ENCODE measurements around the gene MMP12.
"Not testable (repeated sequence)": the region's sequence is repeated elsewhere in the genome, so short reads cannot be mapped to it uniquely, and the experiment has no call there.

Gene MMP12

GRCh38 chr11:102874852-102875251 is at the start of gene MMP12:
Gene MMP12 (minus strand): TSS chr11:102874982. CDS start chr11:102874937, 45 bp downstream.
- no peak for DNase-seq

- DNase-seq, result no peak
Observed at GRCh38 chr11:102921587-102922220, 46.9 kb upstream of the MMP12 start.

GRCh38 chr11:102920118-102920684 is 45.4 kb upstream of the MMP12 start:
- DNase-seq, result no peak

GRCh38 chr11:102915044-102915375 is 40.2 kb upstream of the MMP12 start:
- no peak for DNase-seq

- no peak for DNase-seq
Observed at GRCh38 chr11:102914238-102915043, 39.7 kb upstream of the MMP12 start.

- no peak for DNase-seq
Observed at GRCh38 chr11:102912482-102912830, 37.7 kb upstream of the MMP12 start.

- no peak for DNase-seq
Observed at GRCh38 chr11:102911758-102912481, 37.1 kb upstream of the MMP12 start.

- DNase-seq, result not testable (repeated sequence)
Observed at GRCh38 chr11:102905848-102906247, 31.1 kb upstream of the MMP12 start.

GRCh38 chr11:102903895-102904294 is 29.1 kb upstream of the MMP12 start:
- not testable (repeated sequence) for DNase-seq

GRCh38 chr11:102900346-102900745 is 25.6 kb upstream of the MMP12 start:
- DNase-seq, result no peak

GRCh38 chr11:102891736-102892135 is 17.0 kb upstream of the MMP12 start:
- no peak for DNase-seq

- DNase-seq, result no peak
Observed at GRCh38 chr11:102886999-102887398, 12.2 kb upstream of the MMP12 start.

GRCh38 chr11:102883141-102883540 is 8.4 kb upstream of the MMP12 start:
- no peak for DNase-seq

GRCh38 chr11:102882389-102883024 is 7.7 kb upstream of the MMP12 start:
- DNase-seq, result no peak

- no peak for DNase-seq
Observed at GRCh38 chr11:102879801-102880200, 5.0 kb upstream of the MMP12 start.

- no peak for DNase-seq
Observed at GRCh38 chr11:102878595-102878994, 3.8 kb upstream of the MMP12 start.

GRCh38 chr11:102869354-102869964 is 5.3 kb downstream of the MMP12 start:
- DNase-seq, result peak; percentile 85

- DNase-seq, result no peak
Observed at GRCh38 chr11:102868339-102868738, 6.4 kb downstream of the MMP12 start.

- DNase-seq, result no peak
Observed at GRCh38 chr11:102864724-102865123, 10.1 kb downstream of the MMP12 start.

- DNase-seq, result no peak
Observed at GRCh38 chr11:102853956-102854355, 20.8 kb downstream of the MMP12 start.

- DNase-seq, result no peak
Observed at GRCh38 chr11:102853055-102853454, 21.7 kb downstream of the MMP12 start.

GRCh38 chr11:102850973-102851745 is 23.6 kb downstream of the MMP12 start:
- DNase-seq, result no peak

All from NCI-H774 (cell line).